Right kidney (tissue), 1 donor: ENCODE results near the gene FBXO24.

Experiments used
- DNase-seq: peaks from one replicate; pipeline ENCODE4 v3.0.0-alpha.2; 2016

FBXO24 gene

DNA sequence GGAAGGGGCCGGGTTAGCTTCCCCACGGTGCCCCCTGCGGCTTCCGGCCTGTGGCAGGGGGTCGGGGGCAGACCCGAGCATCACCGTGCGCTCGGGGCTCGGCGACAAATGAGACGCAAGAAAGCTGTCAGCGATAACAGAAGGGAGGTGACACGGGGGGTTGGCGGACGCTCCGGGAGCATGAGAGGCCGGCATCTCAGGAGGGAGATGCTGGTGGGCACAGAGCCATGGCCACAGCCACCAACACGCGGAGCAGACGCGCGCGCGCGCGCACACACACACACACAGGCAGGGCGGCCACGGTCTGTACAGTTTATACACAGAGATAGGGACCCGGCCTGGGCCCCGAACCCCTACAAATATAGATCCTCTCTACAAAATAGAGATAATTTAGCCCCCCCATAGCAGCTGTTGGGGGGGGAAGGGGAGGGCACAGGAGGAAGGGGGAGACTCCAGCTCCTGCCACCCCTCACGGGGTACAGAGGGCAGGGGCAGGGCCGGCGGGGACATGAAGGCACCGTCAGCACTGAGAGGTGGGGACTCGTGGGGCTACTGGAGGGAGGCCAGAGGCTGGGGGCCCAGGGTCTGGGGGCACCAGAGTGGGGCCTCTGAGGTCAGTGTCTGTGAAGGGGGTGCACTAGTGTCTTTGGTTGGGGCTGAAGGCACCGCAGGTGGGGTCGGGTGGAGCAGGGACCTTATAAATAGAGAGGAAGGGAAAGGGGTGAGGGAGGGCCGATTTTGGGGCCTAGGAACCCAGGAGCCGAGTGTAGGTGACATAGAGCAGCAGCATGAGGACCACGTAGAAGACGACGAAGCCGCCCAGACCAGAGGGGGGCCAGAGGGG is 11.5 kb upstream of the FBXO24 start:
- no peak for DNase-seq

DNA sequence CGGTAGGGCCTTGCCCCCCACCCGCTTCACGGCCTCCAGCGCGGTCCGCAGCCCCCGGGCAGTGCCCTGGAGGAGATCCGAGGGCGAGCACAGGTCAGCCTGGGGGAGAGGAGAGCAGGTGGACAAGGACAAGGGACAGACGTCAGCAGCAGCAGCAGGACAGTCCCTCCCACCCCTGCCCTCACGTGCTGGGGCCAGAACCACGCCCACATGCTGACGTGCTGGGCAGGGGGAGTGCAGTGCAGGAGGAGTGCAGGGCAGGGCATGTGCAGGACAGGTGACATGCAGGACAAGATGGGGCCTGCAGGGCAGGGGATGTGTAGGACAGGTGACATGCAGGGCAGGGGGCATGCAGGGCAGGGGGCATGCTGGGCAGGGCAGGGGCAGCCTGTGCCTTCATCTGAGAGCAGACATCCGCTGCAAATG is 10.9 kb upstream of the FBXO24 start:
- no peak for DNase-seq

DNA sequence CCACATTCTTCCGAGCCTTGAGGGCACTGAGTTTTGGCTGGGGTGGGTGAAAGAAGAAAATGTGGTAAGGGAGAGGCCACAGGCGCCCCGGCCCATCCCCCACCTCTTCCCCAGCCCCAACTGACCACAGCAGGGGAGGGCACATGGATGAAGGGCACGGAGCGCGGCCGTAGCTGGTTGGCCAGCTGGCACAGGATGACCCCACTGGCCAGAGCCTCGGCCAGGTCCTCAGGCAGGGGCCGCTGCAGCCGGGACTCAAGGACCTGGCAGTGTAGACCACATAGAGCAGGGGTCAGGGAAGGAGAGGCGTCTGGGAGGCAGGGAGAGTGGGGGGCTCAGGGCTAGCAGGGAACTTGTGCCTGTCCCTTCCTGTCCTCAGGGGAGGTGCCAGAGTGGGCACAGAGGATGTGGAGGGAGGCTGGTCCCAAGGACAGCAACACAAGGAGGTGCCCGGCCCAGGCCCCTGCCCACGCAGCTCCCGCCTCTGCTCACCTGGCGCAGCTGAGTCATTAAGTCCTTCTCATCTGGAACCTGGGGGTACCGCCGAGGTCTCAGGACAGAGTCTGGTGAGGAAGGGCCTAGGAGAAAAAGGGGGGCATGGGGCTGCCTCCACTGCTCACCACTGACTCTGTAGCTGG is 10.3 kb upstream of the FBXO24 start:
- DNase-seq, result no peak

DNA sequence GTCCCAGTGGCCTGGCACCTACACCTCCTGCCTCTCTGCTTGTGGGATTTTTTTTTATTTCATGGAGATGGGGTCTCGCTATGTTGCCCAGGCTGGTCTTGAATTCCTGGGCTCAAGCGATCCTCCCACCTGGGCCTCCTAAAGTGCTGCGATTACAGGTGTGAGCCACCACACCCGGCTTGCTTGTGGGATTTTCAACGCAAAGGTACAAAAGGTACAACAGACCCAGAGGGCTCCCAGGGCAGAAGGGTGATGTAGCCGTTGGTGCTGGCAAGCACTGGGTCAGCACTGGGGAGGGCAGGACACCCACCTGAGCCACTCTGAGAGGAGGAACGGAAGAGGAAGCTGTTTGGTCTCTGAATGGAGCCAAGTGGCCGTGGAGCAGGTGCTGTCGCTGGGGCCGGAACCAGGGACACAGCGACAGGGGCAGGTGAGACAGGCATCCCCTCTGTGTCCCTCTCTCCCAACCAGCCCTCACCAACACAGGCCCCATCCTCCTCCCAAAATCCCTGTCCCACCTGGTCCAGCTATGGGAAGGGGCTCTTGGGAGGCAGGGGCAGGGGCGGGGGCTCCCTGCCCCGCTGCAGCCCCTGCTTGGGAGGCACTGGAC is 9.6 kb upstream of the FBXO24 start:
- no peak for DNase-seq

DNA sequence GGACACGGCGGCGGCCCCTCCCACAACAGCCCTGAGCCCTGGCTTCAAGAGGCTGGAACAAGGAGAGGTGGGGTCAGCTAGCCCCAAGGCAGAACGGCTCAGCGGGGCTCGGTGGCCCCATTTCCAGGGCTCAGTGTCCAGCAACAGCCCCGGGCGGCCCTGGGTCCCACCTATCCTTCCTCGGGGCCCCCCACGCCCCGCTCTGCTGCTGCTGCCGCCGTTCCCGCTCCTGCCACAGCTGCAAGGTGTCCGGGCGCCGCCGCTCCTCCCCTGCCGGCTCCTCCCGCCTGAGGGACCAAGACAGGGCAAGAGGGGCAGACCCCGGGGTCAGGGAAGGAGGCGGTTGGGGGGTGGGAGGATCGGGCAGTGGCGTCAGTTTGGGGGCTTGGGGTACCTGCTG is 9.0 kb upstream of the FBXO24 start:
- no peak for DNase-seq

DNA sequence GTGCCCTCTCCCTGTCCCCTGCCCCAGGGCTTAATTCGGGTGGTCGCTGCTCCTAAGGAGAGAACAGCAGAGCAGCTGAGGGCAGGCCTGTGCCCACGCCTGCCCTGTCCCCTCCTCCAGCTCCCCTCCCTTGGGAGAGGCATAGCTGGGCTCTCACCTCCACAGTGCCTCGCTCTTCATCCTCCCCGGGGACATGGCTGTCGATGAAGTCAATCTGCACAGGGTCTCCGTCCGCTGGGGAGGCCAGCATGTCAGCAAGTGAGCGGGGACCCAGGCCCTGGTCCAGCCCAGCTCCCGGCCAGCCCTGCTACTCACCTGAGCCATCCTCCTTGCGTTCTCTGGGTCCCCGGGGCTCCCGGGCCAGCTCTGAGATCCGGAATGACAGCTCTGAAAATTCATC is 8.6 kb upstream of the FBXO24 start:
- no peak for DNase-seq

DNA sequence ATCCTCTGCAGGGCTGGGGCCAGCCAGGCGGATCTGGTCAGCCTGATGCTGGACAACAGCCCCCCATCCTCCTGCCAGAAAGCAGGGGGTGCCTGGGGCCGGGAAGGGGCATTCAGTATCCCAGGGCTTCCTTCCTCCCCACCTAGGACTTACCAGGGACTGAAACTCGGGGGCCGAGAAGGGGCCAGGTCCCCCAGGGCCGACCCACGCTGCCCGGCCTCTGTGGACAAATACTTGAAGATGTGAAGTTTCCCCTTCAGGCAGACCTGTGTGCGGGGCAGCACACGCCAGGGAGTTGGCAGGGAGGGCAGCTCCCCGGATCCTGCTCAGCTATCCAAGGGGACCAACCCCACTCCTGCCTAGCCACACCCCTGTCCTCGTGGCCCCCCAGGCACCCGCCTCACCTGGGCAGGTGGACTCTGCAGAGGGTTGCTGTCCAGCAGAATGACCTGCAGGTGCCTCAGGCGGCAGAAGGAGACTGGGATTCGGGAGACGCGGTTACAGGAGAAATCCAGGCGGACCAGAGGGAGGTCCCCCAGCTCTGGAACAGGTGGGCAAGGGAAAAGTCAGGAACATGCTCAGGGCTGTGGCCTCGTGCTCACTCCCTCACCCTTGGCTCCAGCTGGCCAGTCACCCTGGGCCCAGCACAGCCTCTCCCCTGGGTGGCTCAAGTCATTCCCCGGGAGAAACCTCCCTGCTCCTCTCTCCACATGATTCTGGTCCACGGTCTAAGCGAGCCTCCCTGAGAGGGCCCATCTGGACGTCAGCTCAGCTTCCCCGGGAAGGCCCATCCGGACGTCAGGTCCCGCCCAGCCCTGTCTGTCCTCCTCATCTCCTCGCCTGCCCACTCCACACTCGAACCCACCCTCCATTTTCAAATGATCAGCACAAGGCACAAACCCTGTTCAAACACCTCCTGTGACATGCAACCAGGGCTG is 7.6 kb upstream of the FBXO24 start:
- no peak for DNase-seq

DNA sequence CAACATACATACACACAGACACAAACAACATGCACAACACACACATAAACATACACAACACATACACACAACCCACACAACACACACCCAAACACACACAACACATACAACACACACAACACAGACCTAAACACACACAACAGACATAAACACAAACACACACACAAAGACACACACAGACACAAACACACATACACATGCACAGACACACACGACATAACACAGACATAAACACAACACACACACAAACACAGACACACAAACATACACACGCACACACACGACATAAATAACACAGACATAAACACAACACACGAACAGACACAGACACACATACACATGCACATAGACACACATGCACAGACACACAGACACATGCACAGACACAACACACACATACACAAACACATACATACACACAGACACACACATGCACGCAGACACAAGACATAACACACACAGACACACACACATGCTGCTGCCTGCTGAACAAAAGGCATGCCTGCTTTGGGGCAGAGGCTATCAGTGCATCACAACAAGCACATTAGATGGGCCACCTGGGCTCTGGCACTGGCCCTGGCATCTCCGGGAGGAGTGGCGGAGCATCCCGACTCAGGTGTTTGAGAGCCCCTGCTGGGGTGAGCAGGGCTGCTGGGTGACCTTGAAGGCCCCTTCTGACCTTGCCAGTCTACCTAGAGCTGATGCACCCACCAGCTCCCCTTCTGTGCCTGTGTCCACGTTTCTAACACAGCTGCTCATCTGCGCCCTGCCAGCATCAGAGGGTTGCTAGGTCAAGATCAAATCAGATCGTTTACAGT is 5.5 kb upstream of the FBXO24 start:
- no peak for DNase-seq

DNA sequence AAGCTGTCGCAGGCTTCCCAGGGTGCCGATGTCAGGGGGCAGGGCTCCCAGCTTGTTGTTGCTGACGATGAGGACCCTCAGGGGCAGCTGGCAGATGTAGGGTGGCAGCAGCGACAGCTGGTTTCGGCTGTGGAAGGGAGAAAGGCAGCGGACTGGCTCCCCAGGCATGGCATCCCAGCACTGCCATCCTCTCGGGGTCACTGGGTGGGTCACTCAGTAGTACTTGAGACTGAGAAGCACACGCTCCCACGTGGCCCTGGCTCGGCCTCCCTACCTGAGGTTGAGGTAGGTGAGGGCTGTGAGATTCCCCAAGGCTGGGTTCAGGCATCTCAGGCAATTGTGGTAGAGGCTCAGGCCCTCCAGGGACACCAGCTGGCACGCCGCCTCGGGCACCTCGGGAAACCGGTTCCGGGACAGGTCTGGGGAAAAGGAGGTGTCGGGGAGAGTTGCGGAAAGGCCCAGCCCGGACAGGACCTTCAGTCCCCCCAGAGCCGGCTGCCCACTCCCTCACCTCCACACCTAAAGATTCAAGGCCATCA is 4.0 kb upstream of the FBXO24 start:
- no peak for DNase-seq

DNA sequence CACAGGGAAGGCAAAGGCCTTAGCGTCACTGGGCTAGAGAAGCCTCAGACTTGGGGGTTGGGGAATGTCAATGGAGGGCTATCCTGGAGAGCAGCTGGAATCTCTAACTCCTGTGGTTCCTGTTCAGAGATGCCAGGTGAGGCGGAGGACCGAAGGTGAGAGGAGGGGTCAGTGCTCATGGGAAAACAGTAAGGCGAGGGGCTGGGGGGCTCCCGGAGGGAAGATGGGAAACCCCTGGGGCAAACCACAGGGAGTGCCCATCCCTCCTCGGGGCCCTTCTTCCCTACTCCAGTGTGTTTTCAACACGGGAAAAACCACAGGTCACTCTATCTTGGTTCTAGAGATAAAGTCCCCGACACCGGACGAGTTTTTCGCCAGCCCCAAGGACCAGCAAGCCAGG is 3.5 kb upstream of the FBXO24 start:
- no peak for DNase-seq

DNA sequence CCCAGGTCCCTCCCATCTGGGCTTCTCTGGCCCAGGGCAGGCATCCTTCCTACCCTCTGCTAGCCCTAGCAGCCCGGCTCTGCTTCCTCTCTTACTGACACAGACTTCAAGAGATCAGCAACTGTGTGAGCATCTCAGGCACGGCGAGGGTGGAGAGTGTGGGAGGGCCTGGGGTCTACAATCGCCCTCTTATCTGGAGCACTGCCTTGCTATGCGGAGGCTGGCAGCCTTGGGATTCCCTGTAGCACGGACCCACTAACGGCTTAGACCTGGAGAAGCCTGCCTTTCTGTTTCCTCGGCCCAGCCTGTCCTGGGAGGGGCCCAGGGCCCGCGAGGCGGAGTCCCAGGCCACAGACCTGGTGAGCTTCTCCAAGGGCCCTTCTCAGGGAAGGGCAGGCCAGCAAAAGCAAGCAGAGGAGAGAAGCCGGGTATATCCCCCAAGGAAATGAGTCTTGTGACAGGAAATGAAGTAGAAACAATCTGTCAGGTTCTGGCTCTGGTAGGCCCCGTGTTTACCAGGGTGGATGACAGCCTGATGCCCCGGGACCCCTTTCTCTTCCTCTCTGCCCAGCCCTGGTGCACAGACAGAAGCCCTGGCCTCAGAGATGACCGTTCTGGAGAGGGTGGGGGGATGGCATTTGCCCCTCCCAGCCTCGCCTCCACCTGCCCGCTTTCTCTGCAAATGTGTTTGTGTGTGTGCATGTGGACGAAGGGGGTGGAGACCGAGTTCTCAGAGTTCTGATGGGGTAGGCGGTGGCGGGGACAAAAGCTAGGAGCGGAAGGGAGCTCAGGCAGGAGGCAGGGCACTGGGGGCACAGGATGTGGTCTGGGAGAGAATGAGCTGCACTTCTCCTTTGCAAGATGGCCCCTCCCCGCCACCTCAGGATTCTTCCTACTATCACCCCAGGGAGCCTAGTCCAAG is 2.7 kb upstream of the FBXO24 start:
- DNase-seq, result no peak

DNA sequence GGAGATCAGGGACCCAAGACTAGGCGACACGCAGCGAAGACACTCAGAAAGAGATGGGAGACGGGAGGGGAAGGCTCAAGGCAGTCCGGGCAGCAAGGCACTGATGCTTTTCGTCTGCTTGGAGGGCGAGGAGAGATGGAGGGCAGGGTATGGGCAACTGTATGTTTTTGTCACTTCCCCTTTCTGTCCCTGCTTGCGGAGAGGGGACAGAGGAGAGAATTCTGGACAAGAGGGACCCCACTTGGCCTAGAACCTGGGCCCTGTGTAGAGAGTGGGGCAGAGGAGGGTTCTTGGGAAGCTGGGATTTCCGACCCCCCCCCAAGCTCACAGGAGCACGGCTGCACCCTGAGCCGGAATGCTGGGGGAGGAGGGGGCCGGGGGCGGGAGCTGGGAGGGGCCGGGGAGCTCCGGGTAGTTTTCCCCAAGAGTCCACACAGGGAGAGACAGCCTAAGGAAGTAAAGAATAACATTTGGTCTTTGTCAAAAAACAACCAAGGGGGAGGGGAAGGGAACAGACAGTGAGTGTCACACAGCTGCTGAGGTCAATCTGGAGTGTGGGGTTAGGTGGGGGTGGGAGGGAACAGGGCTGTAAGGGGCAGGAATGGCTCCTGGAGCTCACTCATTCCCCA is 2.0 kb upstream of the FBXO24 start:
- DNase-seq, result no peak

DNA sequence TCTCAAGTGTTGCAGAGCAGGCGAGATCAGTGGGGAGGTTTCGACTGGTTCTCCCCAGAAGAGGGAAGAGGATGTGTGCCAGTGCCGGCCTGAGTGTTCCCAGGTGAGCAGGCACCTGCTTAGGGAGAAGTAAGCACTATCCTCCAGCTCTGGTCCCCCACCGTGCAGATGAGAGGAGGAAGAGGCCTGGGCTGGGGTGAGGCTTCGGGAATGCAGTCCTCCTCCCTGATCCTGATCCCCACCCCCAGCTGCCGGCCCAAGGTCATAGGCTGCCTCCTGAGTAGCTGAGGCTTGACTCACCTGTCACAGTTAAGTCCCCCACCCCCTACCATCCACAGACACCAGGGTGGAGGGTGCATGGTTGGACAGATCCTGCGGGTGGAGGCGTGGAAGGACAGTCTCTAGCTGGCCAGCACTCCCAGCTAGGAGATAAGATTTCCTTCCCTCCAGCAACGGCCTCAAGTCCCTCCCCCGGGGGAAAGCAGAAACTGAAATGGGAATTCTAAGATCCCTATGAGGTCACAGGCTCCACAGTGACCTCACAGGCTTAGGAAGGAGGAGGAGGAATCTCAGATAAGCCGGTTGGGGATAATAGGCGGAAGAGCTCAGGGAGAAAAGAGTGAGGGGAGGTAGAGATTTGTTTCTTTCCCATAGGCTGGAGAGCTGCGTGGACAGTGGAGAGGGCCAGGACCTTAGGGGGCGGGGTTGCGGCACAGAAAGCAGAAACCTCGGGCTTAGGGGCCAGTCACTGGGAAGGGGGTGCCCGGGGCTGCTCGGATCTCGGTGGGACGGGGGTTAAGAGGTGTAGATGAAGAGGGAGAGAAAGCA is 1.2 kb upstream of the FBXO24 start:
- DNase-seq, result peak; percentile 57

DNA sequence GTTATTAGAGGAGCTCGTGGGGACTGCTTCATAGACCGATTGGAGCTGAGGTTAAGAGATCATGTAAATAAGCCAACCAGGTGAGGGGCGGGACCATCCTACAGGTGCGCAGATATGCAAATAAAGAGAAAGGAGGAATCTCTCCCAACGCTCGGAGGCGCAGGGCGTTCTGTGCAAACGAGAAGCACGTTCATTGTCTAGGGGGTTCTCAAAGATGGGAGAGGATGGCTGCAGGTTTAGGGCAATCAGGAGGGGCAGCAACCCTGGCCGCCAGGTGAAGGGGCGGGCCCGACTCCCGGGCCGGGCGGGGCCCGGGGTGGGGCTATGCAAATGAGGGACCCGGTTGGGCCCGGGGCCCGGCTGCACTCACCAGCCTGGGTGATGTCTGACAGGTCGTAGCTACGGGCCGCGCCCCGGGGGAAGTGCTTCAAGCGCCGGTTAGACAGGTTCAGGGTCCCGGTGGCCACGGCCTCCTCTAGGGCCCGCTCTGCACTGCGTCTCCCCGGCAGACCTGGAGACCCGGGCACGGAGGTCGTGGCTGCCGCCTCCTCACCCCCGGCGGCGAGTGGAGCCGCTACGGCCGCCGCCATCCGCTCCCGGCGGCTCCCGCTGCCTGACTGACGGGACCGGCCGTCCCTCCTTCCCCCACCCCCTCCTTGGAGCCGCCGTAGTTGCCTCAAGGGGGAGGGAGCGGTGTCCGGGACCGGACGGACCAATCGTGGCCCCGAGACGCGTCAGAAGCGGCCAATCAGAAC is 440 bp upstream of the FBXO24 start, which contains the start of gene LRCH4:
TSS of gene LRCH4 (minus strand) at position 619 of the 755 bp plus-strand sequence. CDS start at position 590, 29 bp downstream.
- DNase-seq, result no peak

DNA sequence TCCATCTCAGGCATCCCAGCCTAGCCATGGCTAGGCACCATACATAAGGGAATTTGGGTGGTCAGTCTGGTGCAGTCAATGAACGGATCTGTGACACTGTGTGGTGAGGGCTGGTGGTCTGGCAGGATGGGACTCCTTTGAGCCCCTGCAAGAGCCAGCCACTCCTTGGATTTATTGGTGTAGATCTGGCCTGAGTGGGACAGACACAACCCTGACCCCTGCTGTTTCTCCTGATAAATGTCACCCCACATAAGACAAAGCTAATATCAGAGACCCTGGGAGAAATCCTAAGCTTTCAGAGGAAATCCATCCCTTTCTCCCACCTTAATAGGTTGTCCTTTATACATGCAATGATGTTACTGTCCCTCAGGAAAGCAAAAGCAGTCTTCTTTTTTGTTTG is 2.3 kb downstream of the FBXO24 start:
- no peak for DNase-seq

DNA sequence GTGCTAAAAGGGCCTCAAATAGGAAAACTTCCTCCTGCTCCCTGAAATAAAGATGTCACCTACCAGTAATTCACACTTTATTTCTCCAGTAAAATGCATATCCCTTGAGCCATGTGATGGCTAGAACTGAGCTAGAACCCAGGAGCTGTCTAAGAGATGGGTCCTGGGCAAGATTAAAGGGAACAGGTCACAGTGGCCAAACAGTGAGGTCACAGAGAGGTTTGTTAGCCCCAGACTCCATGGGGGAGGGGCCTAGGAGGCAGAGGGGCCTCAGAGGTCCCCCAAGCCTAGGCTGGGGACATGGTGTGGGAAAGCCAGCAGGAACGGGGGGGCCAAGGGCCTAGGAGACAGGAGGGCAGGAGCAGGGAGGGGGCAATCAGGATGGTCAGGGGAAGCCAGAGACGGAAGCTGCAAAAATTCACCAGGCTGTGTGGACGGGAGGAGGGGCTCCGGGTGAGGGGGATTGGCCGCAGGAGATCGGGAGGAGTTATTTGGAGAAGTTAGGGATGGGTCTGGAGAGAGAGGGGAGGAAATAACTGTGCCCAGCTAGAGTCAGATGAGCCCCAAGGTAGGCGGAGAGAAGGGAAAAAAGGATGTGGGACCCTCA is 3.3 kb downstream of the FBXO24 start:
- no peak for DNase-seq

DNA sequence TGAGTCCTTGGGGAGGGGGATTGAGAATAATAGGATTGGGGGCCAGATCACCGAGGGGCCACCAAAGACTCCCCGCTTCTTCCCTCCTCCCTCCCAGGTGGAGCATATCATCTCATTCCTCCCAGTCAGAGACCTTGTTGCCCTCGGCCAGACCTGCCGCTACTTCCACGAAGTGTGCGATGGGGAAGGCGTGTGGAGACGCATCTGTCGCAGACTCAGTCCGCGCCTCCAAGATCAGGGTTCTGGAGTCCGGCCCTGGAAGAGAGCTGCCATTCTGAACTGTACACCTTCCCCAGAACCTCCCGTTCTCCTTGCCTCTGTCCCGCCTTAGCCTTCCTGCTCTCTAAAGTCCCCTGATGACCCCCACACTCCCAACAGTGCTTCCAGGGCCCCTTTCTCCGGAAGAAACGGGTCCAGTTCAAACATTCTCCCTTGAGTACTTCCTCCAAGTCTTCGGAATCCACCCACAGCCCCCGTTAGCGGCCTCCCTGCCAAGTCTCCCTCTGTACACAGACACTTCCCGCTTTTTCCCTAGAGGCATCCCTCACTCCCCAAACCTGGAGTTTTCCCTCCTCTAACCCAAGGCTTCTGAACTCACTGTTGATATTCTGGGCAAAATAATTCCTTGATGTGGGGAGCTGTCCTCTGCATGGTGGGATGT is 4.1 kb downstream of the FBXO24 start:
- DNase-seq, result peak; percentile 44
